Spleen (tissue), 11 donors: Measurements from ENCODE around the gene QDPR. TPM values are rescaled to one million over a fixed set of nuclear protein-coding genes. Genes with fewer than 3 reads are reported as not detected.

Source experiments
- DNase-seq: peaks from one replicate; pipeline ENCODE4 v3.0.0-alpha.2; 2020
- H3K27ac ChIP-seq, 8 donors: fragments of 200-600 bp; sonication (generic) in 7 of 8; 1 replicate in 4 of 8; 2 replicates in 4 of 8; pipeline versions ENCODE4 v1.5.0 to v1.8.0; 2016 to 2021; ENCODE audit warnings: inconsistent platforms in 4 of 8, mild to moderate bottlenecking in 4 of 8, moderate library complexity in 1 of 8
- H3K27me3 ChIP-seq, 7 donors: fragments of 200-600 bp; sonication (generic) in 6 of 7; replicated peaks in 1 of 7; 1 replicate in 4 of 7; 2 replicates in 3 of 7; pipeline versions ENCODE4 v1.5.0 to v1.8.0; 2016 to 2021; ENCODE audit warnings: inconsistent platforms in 3 of 7, mild to moderate bottlenecking in 1 of 7
- H3K36me3 ChIP-seq, 6 donors: fragments of 200-600 bp; sonication (generic) in 5 of 6; 1 replicate in 4 of 6; 2 replicates in 2 of 6; pipeline versions ENCODE4 v1.5.0 to v1.8.0; 2016 to 2021; ENCODE audit warnings: inconsistent platforms in 2 of 6
- H3K4me1 ChIP-seq, 6 donors: fragments of 200-600 bp; sonication (generic) in 5 of 6; 1 replicate in 3 of 6; 2 replicates in 3 of 6; pipeline versions ENCODE4 v1.5.0 to v1.8.0; 2016 to 2021; ENCODE audit warnings: inconsistent platforms in 3 of 6
- H3K4me3 ChIP-seq, 8 donors: fragments of 200-600 bp; sonication (generic) in 7 of 8; 1 replicate in 4 of 8; 2 replicates in 4 of 8; pipeline versions ENCODE4 v1.5.0 to v1.8.0; 2016 to 2021; ENCODE audit warnings: inconsistent platforms in 4 of 8, mild to moderate bottlenecking in 4 of 8, moderate library complexity in 2 of 8
- H3K9me3 ChIP-seq, 8 donors: fragments of 200-600 bp; sonication (generic) in 7 of 8; 1 replicate in 4 of 8; 2 replicates in 4 of 8; pipeline versions ENCODE4 v1.5.0 to v1.8.0; 2016 to 2021; ENCODE audit warnings: inconsistent platforms in 4 of 8
- CTCF ChIP-seq, 11 experiments: fragments of 200-600 bp in 7 of 11; fragments of 450-650 bp in 4 of 11; sonication (generic) in 4 of 11; IDR thresholded peaks in 8 of 11; conservative IDR thresholded peaks in 3 of 11; 1 replicate in 7 of 11; 2 replicates in 4 of 11; pipeline versions ENCODE4 v1.4.0 to v1.8.0; 2016 to 2021; ENCODE audit warnings: antibody characterized with exemption in 11 of 11, inconsistent platforms in 4 of 11, mild to moderate bottlenecking in 1 of 11
- POLR2A ChIP-seq, 3 donors: fragments of 450-650 bp; IDR thresholded peaks; one replicate each; pipeline ENCODE4 v1.5.1; 2017; ENCODE audit warnings: antibody characterized with exemption in 3 of 3, mild to moderate bottlenecking in 1 of 3
- POLR2AphosphoS5 ChIP-seq, 3 donors: sonication (generic); formaldehyde crosslinking; IDR thresholded peaks; one replicate each; pipeline ENCODE4 v1.5.1; 2017; ENCODE audit warnings: antibody characterized with exemption in 3 of 3
- WGBS, 5 donors: extraction: QIAGEN DNeasy Blood & Tissue Kit in 3 of 5; methylation state at CpG; one replicate each; pipeline versions ENCODE4 v1.1.5 to v1.1.7; 2013 to 2018; 5-methylcytosine and 5-hydroxymethylcytosine counted together
- intact Hi-C: fragments of 100-400 bp; cut with DNase I; formaldehyde crosslinking; loops from one replicate; pipeline ENCODE4 v1.15.0; 2023; ENCODE audit warnings: low total_unique reads
- polyA plus RNA-seq, 3 donors: library from polyadenylated mRNA; stranded (reverse); fragments of 200-250 nt; gene quantifications; one replicate each; pipeline ENCODE4 v1.2.1, GENCODE V29; 2013
- total RNA-seq, 7 donors: library from RNA; depleted of rRNA in 3 of 7; stranded (reverse); fragments of >200 nt in 3 of 7; fragmentation: NEBNext Ultra II Directional in 4 of 7; extraction: Animal tissue kit (Norgen Biotek cat#: 25700) in 4 of 7; gene quantifications; one replicate each; pipeline versions ENCODE4 v1.1.0 to v1.2.1, GENCODE V29; 2016 to 2021
- donor health status: healthy with polysubstance abuse.
- donor health status: DM: no; HTN: no; CAD: no; lungs with moderate emphysema.
- donor health status: DM: no; HTN: no; CAD: no.
- donor health status: Bipolar disorder and iron deficiency.
- donor health status: healthy.
- donor health status: DM: no; HTN: no; CAD: no.
- donor health status: DM: yes; HTN: yes; CAD: no.

Gene QDPR
- total and polyA plus RNA-seq, 10 donors, result 3.8 to 23.9 (median 16.2) TPM

GRCh38 chr4:17516980-17517379 is 5.1 kb upstream of the QDPR start:
- 45 to 84% (median 67%) methylated on average over 1 of the region's 1 CpG for WGBS, 5 donors
- Histone ChIP-seq H3K9me3 (no peaks in the 10 kb centered on the region), H3K27me3 (no peaks in the 10 kb centered on the region), H3K4me1 (peaks cover 3 to 12% (median 10%) of the 10 kb centered on the region in 6 donors), H3K36me3 (no peaks in the 10 kb centered on the region), H3K27ac (no peak overlapping the region), H3K4me3 (no peak overlapping the region)
- intact Hi-C loops, result no loop called here
- no peak for TF ChIP-seq POLR2AphosphoS5 (IDR thresholded peaks at IDR 0.05)
- TF ChIP-seq POLR2A (IDR thresholded peaks at IDR 0.05), result no peak
- no peak for TF ChIP-seq CTCF (IDR thresholded peaks at IDR 0.05 in 8 of 11, conservative IDR thresholded peaks at IDR 0.05 in 3 of 11)
- DNase-seq, result no peak

GRCh38 chr4:17515445-17516407 is 3.8 kb upstream of the QDPR start:
- no peaks in the 10 kb centered on the region for H3K27me3 ChIP-seq
- no peak overlapping the region for H3K27ac ChIP-seq
- peaks cover 9 to 23% (median 18%) of the 10 kb centered on the region in 6 donors for H3K4me1 ChIP-seq
- no peaks in the 10 kb centered on the region for H3K36me3 ChIP-seq
- WGBS, 5 donors, result 75 to 86% (median 78%) methylated on average over 12 to 14 of the region's 14 CpGs
- TF ChIP-seq POLR2A (IDR thresholded peaks at IDR 0.05) (no peak), CTCF (IDR thresholded peaks at IDR 0.05 in 8 of 11, conservative IDR thresholded peaks at IDR 0.05 in 3 of 11) (no peak), POLR2AphosphoS5 (IDR thresholded peaks at IDR 0.05) (no peak)
- no peaks in the 10 kb centered on the region for H3K9me3 ChIP-seq
- intact Hi-C loops, result no loop called here
- no peak for DNase-seq
- no peak overlapping the region for H3K4me3 ChIP-seq

GRCh38 chr4:17514865-17515264 is 3.0 kb upstream of the QDPR start, which contains the start of gene CLRN2:
Gene CLRN2, plus strand, starts transcription at chr4:17515165. Its CDS starts 102 bp downstream, at chr4:17515267.
- Histone ChIP-seq H3K36me3 (no peaks in the 10 kb centered on the region), H3K9me3 (no peaks in the 10 kb centered on the region), H3K27ac (no peak within 1 kb of the TSS), H3K4me3 (no peak within 1 kb of the TSS), H3K4me1 (peaks cover 13 to 31% (median 25%) of the 10 kb centered on the region in 6 donors), H3K27me3 (no peaks in the 10 kb centered on the region)
- WGBS, 5 donors, result 86 to 95% (median 90%) methylated on average over 9 of the region's 9 CpGs
- intact Hi-C loops, result no loop called here
- TF ChIP-seq POLR2A (IDR thresholded peaks at IDR 0.05) (no peak), POLR2AphosphoS5 (IDR thresholded peaks at IDR 0.05) (no peak), CTCF (IDR thresholded peaks at IDR 0.05 in 8 of 11, conservative IDR thresholded peaks at IDR 0.05 in 3 of 11) (no peak)
- no peak for DNase-seq
